Kidney (tissue), 14 donors: ENCODE results near the gene TRIM3. TPM values are rescaled to one million over a fixed set of nuclear protein-coding genes. Genes with fewer than 3 reads are reported as not detected.

ENCODE experiments used
- DNase-seq, 5 donors: peaks; one replicate each; pipeline ENCODE4 v3.0.0-alpha.2; 2013 to 2020
- FAIRE-seq: peaks from 2 replicates; lab custom pipeline; 2012; peaks lifted over from hg19 to GRCh38; lab: Jason Lieb, UNC
- H3K27ac ChIP-seq, 2 donors: one replicate each; pipeline ENCODE4 v1.7.0; 2013; ENCODE audit warnings: low read depth in 2 of 2, low read length in 2 of 2, inconsistent platforms in 1 of 2
- H3K27me3 ChIP-seq: one replicate; pipeline ENCODE4 v1.7.1; 2013; ENCODE audit warnings: low read length, inconsistent platforms; ENCODE audit not compliant: control insufficient read depth, insufficient read depth
- H3K36me3 ChIP-seq, 3 donors: one replicate each; pipeline versions ENCODE4 v1.7.0 to v1.7.1; 2013; ENCODE audit warnings: low read length in 3 of 3, control low read depth in 1 of 3, inconsistent platforms in 1 of 3; ENCODE audit not compliant: insufficient read depth in 3 of 3, control insufficient read depth in 2 of 3
- H3K4me1 ChIP-seq, 3 donors: one replicate each; pipeline versions ENCODE4 v1.7.0 to v1.7.1; 2013; ENCODE audit warnings: low read length in 3 of 3, inconsistent platforms in 1 of 3, low read depth in 1 of 3; ENCODE audit not compliant: control insufficient read depth in 2 of 3, insufficient read depth in 2 of 3
- H3K4me3 ChIP-seq, 3 donors: one replicate each; pipeline versions ENCODE4 v1.7.0 to v1.8.1; 2013; ENCODE audit warnings: low read length in 3 of 3, control low read depth in 1 of 3, inconsistent platforms in 1 of 3
- H3K9ac ChIP-seq, 3 donors: one replicate each; pipeline versions ENCODE4 v1.7.0 to v1.7.1; 2013; ENCODE audit warnings: low read length in 3 of 3, control low read depth in 1 of 3, inconsistent platforms in 1 of 3
- H3K9me3 ChIP-seq, 3 donors: one replicate each; pipeline versions ENCODE4 v1.7.0 to v1.7.1; 2013; ENCODE audit warnings: low read length in 3 of 3, control low read depth in 1 of 3, inconsistent platforms in 1 of 3; ENCODE audit not compliant: control insufficient read depth in 2 of 3, insufficient read depth in 1 of 3
- intact Hi-C: fragments of 100-400 bp; cut with DNase I; formaldehyde crosslinking; loops from one replicate; pipeline ENCODE4 v1.11.1; 2022
- polyA plus RNA-seq: library from polyadenylated mRNA; stranded (reverse); fragments of 350-450 nt; fragmentation: Illumina TruSeq; extraction: RNeasy Lipid Tissue Mini Kit (QIAGEN cat#74804); gene quantifications from one replicate; pipeline ENCODE4 v1.2.3, GENCODE V29; 2014; ENCODE audit warnings: low read depth, low replicate concordance; ENCODE audit not compliant: insufficient read depth
- total RNA-seq: library from RNA; stranded (reverse); fragmentation: NEBNext Ultra II Directional; extraction: Animal tissue kit (Norgen Biotek cat#: 25700); gene quantifications from one replicate; pipeline ENCODE4 v1.2.1, GENCODE V29; 2021
- TF ChIP-seq, protein P1 (sequence below): IDR thresholded peaks from 3 replicates; pipeline ENCODE4 v1.5.1; 2012; ENCODE audit warnings: mild to moderate bottlenecking, moderate library complexity, borderline replicate concordance; ENCODE audit not compliant: insufficient read depth; ENCODE audit errors: extremely low read depth
- donor health status: control.
- donor health status: control.
- donor health status: control.
- donor health status: control.
- donor health status: control.
- donor health status: DM: yes; HTN: yes; CAD: no.
- donor health status: Normal renal cell carcinoma (clear cell type).

TRIM3 gene
- total and polyA plus RNA-seq, 2 donors from 2014 or later = 10.8 to 20.8 TPM

DNA sequence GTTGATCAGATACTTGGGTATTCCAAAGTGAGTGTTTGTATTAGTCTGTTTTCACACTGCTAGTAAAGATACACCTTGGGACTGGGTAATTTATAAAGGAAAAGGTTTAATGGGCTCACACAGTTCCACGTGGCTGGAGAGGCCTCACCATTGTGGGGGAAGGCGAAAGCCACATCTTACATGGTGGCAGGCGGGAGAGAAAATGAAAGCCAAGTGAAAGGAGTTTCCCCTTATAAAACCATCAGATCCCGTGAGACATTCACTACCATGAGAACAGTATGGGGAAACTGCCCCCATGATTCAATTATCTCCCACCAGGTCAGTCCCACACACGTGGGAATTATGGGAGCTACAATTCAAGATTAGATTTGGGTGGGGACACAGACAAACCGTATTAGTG is 14.6 kb upstream of the TRIM3 start:
- Histone ChIP-seq H3K27ac (no peak overlapping the region), H3K27me3 (no peaks in the 10 kb centered on the region), H3K9me3 (no peaks in the 10 kb centered on the region), H3K36me3 (peaks cover 2 to 11% (median 9%) of the 10 kb centered on the region in 3 donors), H3K4me1 (no peaks in the 10 kb centered on the region), H3K4me3 (no peak overlapping the region), H3K9ac (no peak overlapping the region)
- DNase-seq (no peak), FAIRE-seq (no peak)
- TF ChIP-seq, protein P1, sequence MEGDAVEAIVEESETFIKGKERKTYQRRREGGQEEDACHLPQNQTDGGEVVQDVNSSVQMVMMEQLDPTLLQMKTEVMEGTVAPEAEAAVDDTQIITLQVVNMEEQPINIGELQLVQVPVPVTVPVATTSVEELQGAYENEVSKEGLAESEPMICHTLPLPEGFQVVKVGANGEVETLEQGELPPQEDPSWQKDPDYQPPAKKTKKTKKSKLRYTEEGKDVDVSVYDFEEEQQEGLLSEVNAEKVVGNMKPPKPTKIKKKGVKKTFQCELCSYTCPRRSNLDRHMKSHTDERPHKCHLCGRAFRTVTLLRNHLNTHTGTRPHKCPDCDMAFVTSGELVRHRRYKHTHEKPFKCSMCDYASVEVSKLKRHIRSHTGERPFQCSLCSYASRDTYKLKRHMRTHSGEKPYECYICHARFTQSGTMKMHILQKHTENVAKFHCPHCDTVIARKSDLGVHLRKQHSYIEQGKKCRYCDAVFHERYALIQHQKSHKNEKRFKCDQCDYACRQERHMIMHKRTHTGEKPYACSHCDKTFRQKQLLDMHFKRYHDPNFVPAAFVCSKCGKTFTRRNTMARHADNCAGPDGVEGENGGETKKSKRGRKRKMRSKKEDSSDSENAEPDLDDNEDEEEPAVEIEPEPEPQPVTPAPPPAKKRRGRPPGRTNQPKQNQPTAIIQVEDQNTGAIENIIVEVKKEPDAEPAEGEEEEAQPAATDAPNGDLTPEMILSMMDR = no peak
- intact Hi-C loops = no loop called here

DNA sequence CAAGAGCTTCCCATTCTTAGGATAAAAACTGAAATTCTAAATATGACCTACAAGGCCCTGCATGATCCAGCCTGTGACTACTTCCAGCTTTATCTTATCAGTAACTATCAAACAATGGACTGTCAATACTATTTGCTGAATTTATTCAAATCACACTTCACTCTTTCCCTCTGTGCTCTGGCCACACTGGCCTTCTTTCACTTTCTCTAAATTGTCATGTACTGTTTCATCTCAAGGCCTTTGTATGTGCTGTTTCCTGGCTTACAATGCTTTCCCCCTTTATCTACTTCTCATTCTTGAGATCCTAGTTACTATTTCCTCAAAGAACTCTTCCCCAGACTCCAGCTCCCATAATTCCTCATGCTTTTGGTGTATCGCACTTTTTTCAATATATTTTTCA is 13.2 kb upstream of the TRIM3 start:
- H3K9me3 ChIP-seq = no peaks in the 10 kb centered on the region
- H3K4me1 ChIP-seq = peaks cover 5 to 8% (median 7%) of the 10 kb centered on the region in 3 donors
- no peak for FAIRE-seq
- intact Hi-C loops = no loop called here
- no peak overlapping the region for H3K4me3 ChIP-seq
- DNase-seq = no peak
- H3K27me3 ChIP-seq = no peaks in the 10 kb centered on the region
- H3K36me3 ChIP-seq = peaks cover 4 to 23% (median 20%) of the 10 kb centered on the region in 3 donors
- H3K27ac ChIP-seq = no peak overlapping the region
- TF ChIP-seq, protein P1 = no peak
- H3K9ac ChIP-seq = no peak overlapping the region

DNA sequence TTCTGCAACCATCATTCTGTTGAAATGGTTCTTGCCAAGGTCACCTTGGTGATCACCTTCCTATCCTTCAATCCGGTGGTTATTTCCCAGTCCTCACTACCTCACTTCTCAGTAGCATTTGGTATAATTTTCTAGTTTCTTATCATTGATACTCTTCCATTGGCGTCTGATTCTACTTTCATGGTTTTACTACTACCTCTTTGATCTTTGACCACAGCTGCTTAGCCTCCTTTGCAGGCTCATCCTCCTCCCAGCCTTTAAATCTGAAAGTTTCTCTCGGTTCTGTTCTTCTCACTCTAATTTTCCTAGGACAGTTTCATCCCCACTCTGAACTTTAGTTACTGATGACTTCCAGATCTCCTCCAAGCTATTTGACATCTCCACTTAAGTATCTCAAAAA is 12.5 kb upstream of the TRIM3 start:
- TF ChIP-seq, protein P1 = no peak
- Histone ChIP-seq H3K9ac (no peak overlapping the region), H3K4me1 (peaks cover 5 to 10% (median 9%) of the 10 kb centered on the region in 3 donors), H3K9me3 (no peaks in the 10 kb centered on the region), H3K4me3 (no peak overlapping the region), H3K36me3 (peaks cover 4 to 23% (median 20%) of the 10 kb centered on the region in 3 donors), H3K27me3 (no peaks in the 10 kb centered on the region), H3K27ac (no peak overlapping the region)
- FAIRE-seq (no peak), DNase-seq (no peak)
- intact Hi-C loops = no loop called here

DNA sequence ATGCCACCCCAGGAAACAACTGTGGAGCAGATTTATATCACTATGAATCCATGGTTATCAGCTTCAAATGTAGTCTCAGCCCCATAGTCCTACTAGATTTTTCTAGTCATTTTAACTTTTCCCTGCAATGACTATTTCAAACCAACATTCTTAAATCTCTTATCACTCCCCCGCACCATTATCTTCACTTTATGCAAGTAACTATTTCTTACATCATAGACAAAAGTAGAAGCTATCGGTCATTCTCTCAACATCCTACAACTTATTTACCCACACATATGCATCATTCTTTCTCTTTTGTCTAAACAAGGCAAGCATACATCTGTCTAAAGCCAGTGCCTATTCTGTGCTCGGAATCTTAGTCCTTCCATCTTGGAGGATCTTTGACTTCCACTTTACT is 11.9 kb upstream of the TRIM3 start:
- peaks cover 5 to 10% (median 9%) of the 10 kb centered on the region in 3 donors for H3K4me1 ChIP-seq
- TF ChIP-seq, protein P1 = no peak
- FAIRE-seq = no peak
- H3K9ac ChIP-seq = no peak overlapping the region
- intact Hi-C loops = no loop called here
- no peaks in the 10 kb centered on the region for H3K27me3 ChIP-seq
- DNase-seq = no peak
- H3K27ac ChIP-seq = no peak overlapping the region
- H3K4me3 ChIP-seq = no peak overlapping the region
- no peaks in the 10 kb centered on the region for H3K9me3 ChIP-seq
- H3K36me3 ChIP-seq = peaks cover 4 to 23% (median 20%) of the 10 kb centered on the region in 3 donors
